ENCODE data around the gene TCF3. TPM values are rescaled to one million over a fixed set of nuclear protein-coding genes. Genes with fewer than 3 reads are reported as not detected.

The TCF3 gene
- total RNA-seq, 3 donors from 2014 or later: 54.4 to 57.7 (median 57.4) TPM

- no peaks in the 10 kb centered on the region for H3K9me3 ChIP-seq
- H3K36me3 ChIP-seq (ENCODE audit: low read depth): no peaks in the 10 kb centered on the region
- no peaks in the 10 kb centered on the region for H3K4me1 ChIP-seq (ENCODE audit: low read depth)
- TF ChIP-seq CTCF (IDR thresholded peaks at IDR 0.05): no peak
- ATAC-seq (no peak), DNase-seq (no peak)
- intact Hi-C loops (cut with DNase I, micrococcal nuclease): no loop called here
- H3K4me3 ChIP-seq: no peak overlapping the region
These were observed 36.0 kb downstream of the TCF3 start for GRCh38 chr19:1616396-1616795.

- H3K4me1 ChIP-seq (ENCODE audit: low read depth): no peaks in the 10 kb centered on the region
- TF ChIP-seq CTCF (IDR thresholded peaks at IDR 0.05): no peak
- H3K36me3 ChIP-seq (ENCODE audit: low read depth): no peaks in the 10 kb centered on the region
- intact Hi-C loops (cut with DNase I, micrococcal nuclease): no loop called here
- H3K4me3 ChIP-seq: no peak overlapping the region
- no peak for ATAC-seq
- H3K9me3 ChIP-seq: no peaks in the 10 kb centered on the region
- DNase-seq: no peak
These were observed 37.2 kb downstream of the TCF3 start for GRCh38 chr19:1615156-1615765.

DNA sequence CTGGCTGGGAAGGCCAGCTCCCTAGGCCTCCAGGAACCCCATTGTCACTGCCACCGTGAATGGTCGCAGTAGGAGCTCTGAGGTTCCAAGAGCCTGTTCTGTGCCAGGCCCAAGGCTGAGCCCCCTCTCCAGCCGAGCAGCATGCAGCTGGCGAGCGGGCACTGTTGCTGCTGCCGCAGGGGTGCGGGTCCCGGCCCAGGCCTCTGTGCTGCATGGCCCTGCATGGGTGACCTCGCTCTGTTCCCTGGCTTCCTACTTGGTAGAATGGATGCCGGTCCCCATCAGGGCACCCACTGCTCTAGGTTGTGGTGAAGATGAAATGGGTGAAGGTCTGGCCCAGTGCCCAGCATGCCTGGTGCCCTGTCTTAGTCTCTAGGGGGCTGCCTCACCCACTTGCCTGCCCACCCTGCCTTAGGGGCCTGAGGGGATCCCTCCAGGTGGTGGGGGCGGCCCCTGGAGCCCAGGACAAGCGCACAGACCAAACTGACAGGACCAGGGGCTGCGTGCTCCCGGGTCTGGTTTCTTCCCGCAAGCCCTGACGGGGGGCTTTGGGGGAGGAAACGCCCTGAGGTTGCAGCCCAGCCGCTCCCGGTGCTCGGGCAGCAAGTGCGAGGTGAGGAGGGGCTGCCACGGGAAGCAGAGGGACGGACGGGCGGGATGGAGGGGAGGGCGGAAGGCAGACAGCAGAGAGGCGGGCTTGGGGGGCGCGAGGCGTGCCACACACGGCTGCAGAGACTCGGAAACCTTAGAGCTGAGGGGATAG, 38.4 kb downstream of the TCF3 start:
- no peaks in the 10 kb centered on the region for H3K36me3 ChIP-seq (ENCODE audit: low read depth)
- DNase-seq: no peak
- no peak overlapping the region for H3K4me3 ChIP-seq
- TF ChIP-seq CTCF (IDR thresholded peaks at IDR 0.05): no peak
- H3K4me1 ChIP-seq (ENCODE audit: low read depth): no peaks in the 10 kb centered on the region
- no peak for ATAC-seq
- intact Hi-C loops (cut with DNase I, micrococcal nuclease): no loop called here
- no peaks in the 10 kb centered on the region for H3K9me3 ChIP-seq

GRCh38 chr19:1613146-1613545, 39.3 kb downstream of the TCF3 start:
- ATAC-seq (no peak), DNase-seq (no peak)
- Histone ChIP-seq H3K4me3 (no peak overlapping the region), H3K9me3 (no peaks in the 10 kb centered on the region), H3K4me1 (ENCODE audit: low read depth) (peaks cover 4% of the 10 kb centered on the region), H3K36me3 (ENCODE audit: low read depth) (no peaks in the 10 kb centered on the region)
- no peak for TF ChIP-seq CTCF (IDR thresholded peaks at IDR 0.05)
- intact Hi-C loops (cut with DNase I, micrococcal nuclease): no loop called here

- Histone ChIP-seq H3K4me3 (no peak overlapping the region), H3K9me3 (no peaks in the 10 kb centered on the region), H3K4me1 (ENCODE audit: low read depth) (peaks cover 4% of the 10 kb centered on the region), H3K36me3 (ENCODE audit: low read depth) (no peaks in the 10 kb centered on the region)
- DNase-seq (no peak), ATAC-seq (no peak)
- intact Hi-C loops (cut with DNase I, micrococcal nuclease): no loop called here
- TF ChIP-seq CTCF (IDR thresholded peaks at IDR 0.05): no peak
These were observed 40.0 kb downstream of the TCF3 start for GRCh38 chr19:1612114-1613086.
